ENCODE data around the gene MALT1.
"Not testable (repeated sequence)": the region's sequence is repeated elsewhere in the genome, so short reads cannot be mapped to it uniquely, and the experiment has no call there.

Gene MALT1

DNA sequence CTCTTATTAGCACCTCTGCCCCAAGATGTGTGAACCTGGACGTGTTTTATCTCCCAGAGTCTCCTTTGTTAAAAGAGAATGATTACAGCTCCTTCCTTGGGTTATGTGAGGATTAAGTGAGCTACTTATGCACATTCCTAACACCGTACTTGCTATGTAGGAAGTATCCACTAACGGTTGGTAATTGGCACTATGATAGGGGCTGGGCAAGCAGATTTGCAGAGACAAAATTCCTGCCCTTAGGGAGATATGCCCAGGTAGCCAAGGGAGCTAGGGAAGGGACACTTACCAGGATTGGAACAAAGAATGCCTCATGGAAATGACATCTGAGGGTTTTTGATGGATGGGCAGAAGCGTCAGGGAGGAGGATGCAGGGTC, 30.8 kb upstream of the MALT1 start:
- TF ChIP-seq EZH2phosphoT487 (conservative IDR thresholded peaks at IDR 0.05; ENCODE audit: low read length): no peak
- TF ChIP-seq, protein P1, sequence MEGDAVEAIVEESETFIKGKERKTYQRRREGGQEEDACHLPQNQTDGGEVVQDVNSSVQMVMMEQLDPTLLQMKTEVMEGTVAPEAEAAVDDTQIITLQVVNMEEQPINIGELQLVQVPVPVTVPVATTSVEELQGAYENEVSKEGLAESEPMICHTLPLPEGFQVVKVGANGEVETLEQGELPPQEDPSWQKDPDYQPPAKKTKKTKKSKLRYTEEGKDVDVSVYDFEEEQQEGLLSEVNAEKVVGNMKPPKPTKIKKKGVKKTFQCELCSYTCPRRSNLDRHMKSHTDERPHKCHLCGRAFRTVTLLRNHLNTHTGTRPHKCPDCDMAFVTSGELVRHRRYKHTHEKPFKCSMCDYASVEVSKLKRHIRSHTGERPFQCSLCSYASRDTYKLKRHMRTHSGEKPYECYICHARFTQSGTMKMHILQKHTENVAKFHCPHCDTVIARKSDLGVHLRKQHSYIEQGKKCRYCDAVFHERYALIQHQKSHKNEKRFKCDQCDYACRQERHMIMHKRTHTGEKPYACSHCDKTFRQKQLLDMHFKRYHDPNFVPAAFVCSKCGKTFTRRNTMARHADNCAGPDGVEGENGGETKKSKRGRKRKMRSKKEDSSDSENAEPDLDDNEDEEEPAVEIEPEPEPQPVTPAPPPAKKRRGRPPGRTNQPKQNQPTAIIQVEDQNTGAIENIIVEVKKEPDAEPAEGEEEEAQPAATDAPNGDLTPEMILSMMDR (IDR thresholded peaks at IDR 0.05; ENCODE audit: insufficient read depth, low read length, poor library complexity, severe bottlenecking): no peak
- no peak overlapping the region for H3K9ac ChIP-seq (ENCODE audit: low read length)
- no peaks in the 10 kb centered on the region for H3K9me3 ChIP-seq (ENCODE audit: insufficient read depth, low read length)
- H3K4me2 ChIP-seq (ENCODE audit: low read depth, low read length, poor library complexity, severe bottlenecking): no peak overlapping the region
- no peaks in the 10 kb centered on the region for H3K79me2 ChIP-seq (ENCODE audit: insufficient read depth, low read length)
- no peaks in the 10 kb centered on the region for H3K9me2 ChIP-seq (replicated peaks; ENCODE audit: insufficient read depth, low read length)
- no peaks in the 10 kb centered on the region for H3F3A ChIP-seq (ENCODE audit: insufficient read depth)
- no peak overlapping the region for H3K4me3 ChIP-seq (ENCODE audit: insufficient read depth, low read length, poor library complexity, severe bottlenecking)
- H3K36me3 ChIP-seq (ENCODE audit: low read length): no peaks in the 10 kb centered on the region
- no peak overlapping the region for H2AFZ ChIP-seq (ENCODE audit: low read depth, low read length, severe bottlenecking)
- no peaks in the 10 kb centered on the region for H3K27me3 ChIP-seq (ENCODE audit: low read length)
- no peak overlapping the region for H3K27ac ChIP-seq (ENCODE audit: low read depth, low read length)
- no peaks in the 10 kb centered on the region for H4K20me1 ChIP-seq (ENCODE audit: low read depth, low read length)

DNA sequence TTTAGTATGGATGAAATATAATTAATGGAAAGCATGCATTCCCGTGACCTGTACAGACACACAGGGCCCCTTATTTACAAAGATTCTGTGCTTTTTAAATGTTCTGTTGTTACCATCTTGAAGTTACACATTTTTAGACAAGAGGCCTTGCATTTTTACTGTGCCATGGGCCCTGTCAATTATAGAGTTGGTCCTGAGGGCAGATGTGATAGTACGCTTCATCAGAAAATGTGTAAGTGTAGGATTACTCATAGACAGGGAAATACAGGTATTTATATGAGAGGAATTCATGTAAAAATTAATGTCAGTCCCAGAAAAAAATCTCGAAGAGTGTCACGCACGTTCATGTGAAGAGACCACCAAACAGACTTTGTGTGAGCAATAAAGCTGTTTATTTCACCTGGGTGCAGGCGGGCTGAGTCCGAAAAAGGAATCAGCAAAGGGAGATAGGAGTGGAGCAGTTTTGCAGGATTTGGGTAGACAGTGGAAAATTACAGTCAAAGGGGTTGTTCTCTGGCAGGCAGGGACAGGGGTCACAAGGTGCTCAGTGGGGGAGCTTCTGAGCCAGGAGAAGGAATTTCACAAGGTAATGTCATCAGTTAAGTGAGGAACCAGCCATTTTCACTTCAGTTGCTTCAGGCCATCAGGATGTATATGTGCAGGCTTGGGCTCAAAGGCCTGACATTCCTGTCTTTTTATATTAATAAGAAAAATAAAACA, 30.2 kb upstream of the MALT1 start:
- no peak overlapping the region for H2AFZ ChIP-seq (ENCODE audit: low read depth, low read length, severe bottlenecking)
- no peak overlapping the region for H3K4me2 ChIP-seq (ENCODE audit: low read depth, low read length, poor library complexity, severe bottlenecking)
- no peak overlapping the region for H3K4me3 ChIP-seq (ENCODE audit: insufficient read depth, low read length, poor library complexity, severe bottlenecking)
- H4K20me1 ChIP-seq (ENCODE audit: low read depth, low read length): no peaks in the 10 kb centered on the region
- TF ChIP-seq, protein P1 (IDR thresholded peaks at IDR 0.05; ENCODE audit: insufficient read depth, low read length, poor library complexity, severe bottlenecking): no peak
- TF ChIP-seq EZH2phosphoT487 (conservative IDR thresholded peaks at IDR 0.05; ENCODE audit: low read length): no peak
- H3K36me3 ChIP-seq (ENCODE audit: low read length): no peaks in the 10 kb centered on the region
- H3K79me2 ChIP-seq (ENCODE audit: insufficient read depth, low read length): no peaks in the 10 kb centered on the region
- H3K9me2 ChIP-seq (replicated peaks; ENCODE audit: insufficient read depth, low read length): no peaks in the 10 kb centered on the region
- no peak overlapping the region for H3K27ac ChIP-seq (ENCODE audit: low read depth, low read length)
- peaks cover 2% of the 10 kb centered on the region; the same call in 1 of the 2 replicates for H3K9me3 ChIP-seq (ENCODE audit: insufficient read depth, low read length)
- no peaks in the 10 kb centered on the region for H3K27me3 ChIP-seq (ENCODE audit: low read length)
- H3K9ac ChIP-seq (ENCODE audit: low read length): no peak overlapping the region
- H3F3A ChIP-seq (ENCODE audit: insufficient read depth): no peaks in the 10 kb centered on the region

GRCh38 chr18:58643557-58643956, 27.7 kb upstream of the MALT1 start:
- not testable (repeated sequence) for H3K4me2 ChIP-seq (ENCODE audit: low read depth, low read length, poor library complexity, severe bottlenecking); H2AFZ ChIP-seq (ENCODE audit: low read depth, low read length, severe bottlenecking); H3F3A ChIP-seq (ENCODE audit: insufficient read depth); H3K79me2 ChIP-seq (ENCODE audit: insufficient read depth, low read length); H3K9ac ChIP-seq (ENCODE audit: low read length); H3K27ac ChIP-seq (ENCODE audit: low read depth, low read length); H3K9me2 ChIP-seq (replicated peaks; ENCODE audit: insufficient read depth, low read length); H4K20me1 ChIP-seq (ENCODE audit: low read depth, low read length); H3K4me3 ChIP-seq (ENCODE audit: insufficient read depth, low read length, poor library complexity, severe bottlenecking); H3K36me3 ChIP-seq (ENCODE audit: low read length); H3K27me3 ChIP-seq (ENCODE audit: low read length)
- H3K9me3 ChIP-seq (ENCODE audit: insufficient read depth, low read length): peaks cover 12% of the 10 kb centered on the region; the same call in 1 of the 2 replicates

DNA sequence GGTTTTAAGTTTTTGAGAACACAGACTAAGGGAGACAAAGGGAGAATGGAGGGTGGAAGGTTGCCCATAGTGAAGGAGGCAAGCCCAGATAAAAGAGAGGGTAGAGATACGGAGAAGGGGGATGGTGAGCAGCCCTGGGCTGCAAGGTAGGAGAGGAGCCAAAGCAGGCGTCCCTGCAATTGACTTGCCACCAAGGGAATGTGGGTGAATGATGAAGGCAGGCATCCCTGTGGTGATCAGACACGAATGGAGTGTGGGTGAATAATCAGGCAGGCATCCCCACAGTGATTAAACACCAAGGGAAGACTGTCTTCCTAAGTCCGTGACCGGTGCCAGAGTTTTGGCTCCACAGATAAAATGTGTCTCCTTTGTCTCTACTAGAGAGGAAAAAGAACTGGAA, 25.9 kb upstream of the MALT1 start:
- H3K4me3 ChIP-seq (ENCODE audit: insufficient read depth, low read length, poor library complexity, severe bottlenecking): no peak overlapping the region
- no peak overlapping the region for H3K27ac ChIP-seq (ENCODE audit: low read depth, low read length)
- no peak overlapping the region for H3K9ac ChIP-seq (ENCODE audit: low read length)
- TF ChIP-seq, protein P1 (IDR thresholded peaks at IDR 0.05; ENCODE audit: insufficient read depth, low read length, poor library complexity, severe bottlenecking): no peak
- no peak for TF ChIP-seq EZH2phosphoT487 (conservative IDR thresholded peaks at IDR 0.05; ENCODE audit: low read length)
- H3F3A ChIP-seq (ENCODE audit: insufficient read depth): no peaks in the 10 kb centered on the region
- no peaks in the 10 kb centered on the region for H3K79me2 ChIP-seq (ENCODE audit: insufficient read depth, low read length)
- no peak overlapping the region for H3K4me2 ChIP-seq (ENCODE audit: low read depth, low read length, poor library complexity, severe bottlenecking)
- peaks cover 4% of the 10 kb centered on the region; the same call in 1 of the 2 replicates for H3K36me3 ChIP-seq (ENCODE audit: low read length)
- H4K20me1 ChIP-seq (ENCODE audit: low read depth, low read length): no peaks in the 10 kb centered on the region
- no peaks in the 10 kb centered on the region for H3K27me3 ChIP-seq (ENCODE audit: low read length)
- H3K9me2 ChIP-seq (replicated peaks; ENCODE audit: insufficient read depth, low read length): no peaks in the 10 kb centered on the region
- H2AFZ ChIP-seq (ENCODE audit: low read depth, low read length, severe bottlenecking): no peak overlapping the region
- H3K9me3 ChIP-seq (ENCODE audit: insufficient read depth, low read length): peaks cover 12% of the 10 kb centered on the region; the same call in 1 of the 2 replicates

Measured in SU-DHL-6 (cell line).